Measurements from ENCODE around the gene CASQ1. TPM values are rescaled to one million over a fixed set of nuclear protein-coding genes. Genes with fewer than 3 reads are reported as not detected.

CASQ1 gene
- total and polyA plus RNA-seq, 2 of the 13 experiments (the other 11 are each of a cell fraction or from before 2014, with no cell fraction given) = 0.09 to 0.20 TPM

DNA sequence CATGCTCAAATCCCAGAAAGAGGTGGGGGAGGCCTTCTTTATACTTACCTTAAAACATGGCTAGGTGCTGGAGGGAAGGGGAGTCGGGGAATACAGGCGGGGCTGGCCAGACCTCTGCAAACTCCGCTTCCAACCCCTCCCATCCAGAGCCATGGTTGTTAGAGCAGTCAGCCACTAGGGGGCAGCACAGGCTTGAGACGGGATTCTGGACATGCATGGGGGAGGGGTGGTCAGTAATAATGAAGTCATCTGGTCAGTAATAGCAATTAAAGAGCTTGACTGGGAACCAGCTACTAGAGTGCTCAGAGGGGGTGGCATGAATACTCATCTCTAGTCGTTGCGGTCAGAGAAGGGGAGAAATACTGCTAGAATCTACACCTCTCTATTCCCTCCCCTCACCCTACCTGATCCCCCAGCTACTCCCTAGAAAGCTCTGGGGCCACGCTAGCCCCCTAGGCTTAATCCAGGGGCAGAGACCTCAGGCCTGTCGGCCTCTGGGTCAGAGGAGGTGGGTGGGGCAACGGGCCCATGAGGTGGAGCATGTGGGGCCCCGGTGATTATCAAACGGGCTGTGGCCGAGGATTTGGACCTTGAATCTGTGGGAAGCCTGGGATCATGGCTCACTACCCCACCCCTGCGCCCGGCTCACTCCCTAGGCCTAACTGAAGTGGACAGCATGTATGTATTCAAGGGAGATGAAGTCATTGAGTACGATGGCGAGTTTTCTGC is 2.9 kb downstream of the CASQ1 start (continued):
- TF ChIP-seq, protein P1, sequence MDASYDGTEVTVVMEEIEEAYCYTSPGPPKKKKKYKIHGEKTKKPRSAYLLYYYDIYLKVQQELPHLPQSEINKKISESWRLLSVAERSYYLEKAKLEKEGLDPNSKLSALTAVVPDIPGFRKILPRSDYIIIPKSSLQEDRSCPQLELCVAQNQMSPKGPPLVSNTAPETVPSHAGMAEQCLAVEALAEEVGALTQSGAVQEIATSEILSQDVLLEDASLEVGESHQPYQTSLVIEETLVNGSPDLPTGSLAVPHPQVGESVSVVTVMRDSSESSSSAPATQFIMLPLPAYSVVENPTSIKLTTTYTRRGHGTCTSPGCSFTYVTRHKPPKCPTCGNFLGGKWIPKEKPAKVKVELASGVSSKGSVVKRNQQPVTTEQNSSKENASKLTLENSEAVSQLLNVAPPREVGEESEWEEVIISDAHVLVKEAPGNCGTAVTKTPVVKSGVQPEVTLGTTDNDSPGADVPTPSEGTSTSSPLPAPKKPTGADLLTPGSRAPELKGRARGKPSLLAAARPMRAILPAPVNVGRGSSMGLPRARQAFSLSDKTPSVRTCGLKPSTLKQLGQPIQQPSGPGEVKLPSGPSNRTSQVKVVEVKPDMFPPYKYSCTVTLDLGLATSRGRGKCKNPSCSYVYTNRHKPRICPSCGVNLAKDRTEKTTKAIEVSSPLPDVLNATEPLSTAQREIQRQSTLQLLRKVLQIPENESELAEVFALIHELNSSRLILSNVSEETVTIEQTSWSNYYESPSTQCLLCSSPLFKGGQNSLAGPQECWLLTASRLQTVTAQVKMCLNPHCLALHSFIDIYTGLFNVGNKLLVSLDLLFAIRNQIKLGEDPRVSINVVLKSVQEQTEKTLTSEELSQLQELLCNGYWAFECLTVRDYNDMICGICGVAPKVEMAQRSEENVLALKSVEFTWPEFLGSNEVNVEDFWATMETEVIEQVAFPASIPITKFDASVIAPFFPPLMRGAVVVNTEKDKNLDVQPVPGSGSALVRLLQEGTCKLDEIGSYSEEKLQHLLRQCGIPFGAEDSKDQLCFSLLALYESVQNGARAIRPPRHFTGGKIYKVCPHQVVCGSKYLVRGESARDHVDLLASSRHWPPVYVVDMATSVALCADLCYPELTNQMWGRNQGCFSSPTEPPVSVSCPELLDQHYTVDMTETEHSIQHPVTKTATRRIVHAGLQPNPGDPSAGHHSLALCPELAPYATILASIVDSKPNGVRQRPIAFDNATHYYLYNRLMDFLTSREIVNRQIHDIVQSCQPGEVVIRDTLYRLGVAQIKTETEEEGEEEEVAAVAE (CRISPR knock-in tag; IDR thresholded peaks at IDR 0.05; ENCODE audit: borderline replicate concordance) = no peak
- TF ChIP-seq ZNF350 (CRISPR knock-in tag; IDR thresholded peaks at IDR 0.05; ENCODE audit: borderline replicate concordance, low read depth) = peak; percentile 39; the same call in 1 of the 2 replicates
- peak; percentile 10 for TF ChIP-seq YY1 (IDR thresholded peaks at IDR 0.05; ENCODE audit: insufficient read depth, insufficient replicate concordance, low read depth, low read length)
- peak; percentile 62; the same call in 1 of the 2 replicates for TF ChIP-seq ZNF343 (CRISPR knock-in tag; IDR thresholded peaks at IDR 0.05)
- peak; percentile 57 for TF ChIP-seq ZFX (CRISPR knock-in tag; IDR thresholded peaks at IDR 0.05; ENCODE audit: low read depth)
- TF ChIP-seq, protein P2, sequence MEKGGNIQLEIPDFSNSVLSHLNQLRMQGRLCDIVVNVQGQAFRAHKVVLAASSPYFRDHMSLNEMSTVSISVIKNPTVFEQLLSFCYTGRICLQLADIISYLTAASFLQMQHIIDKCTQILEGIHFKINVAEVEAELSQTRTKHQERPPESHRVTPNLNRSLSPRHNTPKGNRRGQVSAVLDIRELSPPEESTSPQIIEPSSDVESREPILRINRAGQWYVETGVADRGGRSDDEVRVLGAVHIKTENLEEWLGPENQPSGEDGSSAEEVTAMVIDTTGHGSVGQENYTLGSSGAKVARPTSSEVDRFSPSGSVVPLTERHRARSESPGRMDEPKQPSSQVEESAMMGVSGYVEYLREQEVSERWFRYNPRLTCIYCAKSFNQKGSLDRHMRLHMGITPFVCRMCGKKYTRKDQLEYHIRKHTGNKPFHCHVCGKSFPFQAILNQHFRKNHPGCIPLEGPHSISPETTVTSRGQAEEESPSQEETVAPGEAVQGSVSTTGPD (CRISPR knock-in tag; IDR thresholded peaks at IDR 0.05) = 0 out of 2 replicates have a peak, but pooled peaks have one; percentile 46
- TF ChIP-seq SIN3B (IDR thresholded peaks at IDR 0.05; ENCODE audit: low read length) = 0 out of 2 replicates have a peak, but pooled peaks have one; percentile 48
- TF ChIP-seq ZNF724P (CRISPR knock-in tag; IDR thresholded peaks at IDR 0.05; ENCODE audit: borderline replicate concordance) = 0 out of 2 replicates have a peak, but pooled peaks have one; percentile 51
- peak; percentile 58; the same call in 1 of the 2 replicates for TF ChIP-seq KDM2A (CRISPR knock-in tag; IDR thresholded peaks at IDR 0.05; ENCODE audit: borderline replicate concordance, low read depth)
- TF ChIP-seq, protein P3, sequence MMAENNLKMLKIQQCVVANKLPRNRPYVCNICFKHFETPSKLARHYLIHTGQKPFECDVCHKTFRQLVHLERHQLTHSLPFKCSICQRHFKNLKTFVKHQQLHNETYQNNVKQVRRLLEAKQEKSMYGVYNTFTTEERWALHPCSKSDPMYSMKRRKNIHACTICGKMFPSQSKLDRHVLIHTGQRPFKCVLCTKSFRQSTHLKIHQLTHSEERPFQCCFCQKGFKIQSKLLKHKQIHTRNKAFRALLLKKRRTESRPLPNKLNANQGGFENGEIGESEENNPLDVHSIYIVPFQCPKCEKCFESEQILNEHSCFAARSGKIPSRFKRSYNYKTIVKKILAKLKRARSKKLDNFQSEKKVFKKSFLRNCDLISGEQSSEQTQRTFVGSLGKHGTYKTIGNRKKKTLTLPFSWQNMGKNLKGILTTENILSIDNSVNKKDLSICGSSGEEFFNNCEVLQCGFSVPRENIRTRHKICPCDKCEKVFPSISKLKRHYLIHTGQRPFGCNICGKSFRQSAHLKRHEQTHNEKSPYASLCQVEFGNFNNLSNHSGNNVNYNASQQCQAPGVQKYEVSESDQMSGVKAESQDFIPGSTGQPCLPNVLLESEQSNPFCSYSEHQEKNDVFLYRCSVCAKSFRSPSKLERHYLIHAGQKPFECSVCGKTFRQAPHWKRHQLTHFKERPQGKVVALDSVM (CRISPR knock-in tag; IDR thresholded peaks at IDR 0.05) = 0 out of 2 replicates have a peak, but pooled peaks have one; percentile 21
- peak in 1 of 2 experiments; percentile 24; a peak in 1 of 4 replicates for TF ChIP-seq EP300 (IDR thresholded peaks at IDR 0.05; ENCODE audit: low read depth in 2 of 2, low read length in 2 of 2)
- no peak for TF ChIP-seq EP300 (CRISPR knock-in tag; IDR thresholded peaks at IDR 0.05; ENCODE audit: borderline replicate concordance)
- TF ChIP-seq NBN (conservative IDR thresholded peaks at IDR 0.05) = no peak
- TF ChIP-seq, protein P4, sequence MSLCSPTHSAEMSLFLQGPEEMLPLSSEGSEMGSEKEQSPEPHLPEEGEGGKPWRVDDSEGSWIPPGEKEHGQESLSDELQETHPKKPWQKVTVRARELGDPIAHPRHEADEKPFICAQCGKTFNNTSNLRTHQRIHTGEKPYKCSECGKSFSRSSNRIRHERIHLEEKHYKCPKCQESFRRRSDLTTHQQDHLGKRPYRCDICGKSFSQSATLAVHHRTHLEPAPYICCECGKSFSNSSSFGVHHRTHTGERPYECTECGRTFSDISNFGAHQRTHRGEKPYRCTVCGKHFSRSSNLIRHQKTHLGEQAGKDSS (CRISPR knock-in tag; IDR thresholded peaks at IDR 0.05; ENCODE audit: borderline replicate concordance, low read depth) = peak; percentile 82
- TF ChIP-seq XRCC5 (optimal IDR thresholded peaks at IDR 0.05; ENCODE audit: low read length) = peak; percentile 70
- TF ChIP-seq MYC (CRISPR knock-in tag; IDR thresholded peaks at IDR 0.05; ENCODE audit: borderline replicate concordance) = peak; percentile 78; the same call in 1 of the 2 replicates
- no peak for TF ChIP-seq ELF3 (CRISPR knock-in tag; IDR thresholded peaks at IDR 0.05)

All from HepG2 (cell line).